K562 (cell line): ENCODE measurements around the gene ZDHHC14. TPM values are rescaled to one million over a fixed set of nuclear protein-coding genes. Genes with fewer than 3 reads are reported as not detected.

Experiments used
- ATAC-seq: fragments of 200-7000 bp; cut with Tn5 transposase; 3 replicates; pipeline ENCODE4 v1.9.1; 2020; ENCODE audit warnings: moderate library complexity
- BruUV-seq: library from RNA; stranded (reverse); fragments of 400-500 nt; replicated peaks from 2 replicates; lab custom pipeline; 2021; lab: Mats Ljungman, UMichigan
- CTCF ChIA-PET: fragments of 300-600 bp; formaldehyde crosslinking; extraction: SDS; loops from one replicate; lab custom pipeline; 2021; ENCODE audit warnings: low intra/inter-chr PET ratio; lab: Yijun Ruan, JAX
- POLR2A ChIA-PET: fragments of 300-600, 350-650 bp; sonication (Branson Sonifier 250); formaldehyde crosslinking; extraction: SDS; loops from one replicate; lab custom pipeline; 2021; ENCODE audit warnings: antibody characterized with exemption, inconsistent platforms; lab: Yijun Ruan, JAX
- DNase-seq, 4 experiments: peaks; one replicate each; pipeline versions ENCODE4 v3.0.0 to v3.0.0-alpha.2; 2011 to 2018; ENCODE audit warnings: low spot score in 3 of 4, mixed read lengths in 3 of 4; ENCODE audit errors: extremely low read depth in 1 of 4
- FAIRE-seq: peaks from 2 replicates; lab custom pipeline; 2011; peaks lifted over from hg19 to GRCh38; lab: Jason Lieb, UNC
- H2AFZ ChIP-seq: 2 replicates; pipeline ENCODE4 v1.6.0; 2011; ENCODE audit warnings: low read depth, low read length, control low read depth, inconsistent platforms
- H3K27ac ChIP-seq: fragments of 200-600 bp; 3 replicates; pipeline ENCODE4 v1.8.0; 2011; ENCODE audit warnings: low read depth, mild to moderate bottlenecking, control low read depth, inconsistent platforms, low read length, moderate library complexity, mixed read lengths; ENCODE audit errors: extremely low read depth
- H3K27me3 ChIP-seq, 2 experiments: fragments of 300-600 bp in 1 of 2; 2 replicates in 1 of 2; 3 replicates in 1 of 2; pipeline versions ENCODE4 v1.6.0 to v1.8.0; 2011; ENCODE audit warnings: inconsistent platforms in 2 of 2, low read length in 2 of 2, mild to moderate bottlenecking in 1 of 2, mixed read lengths in 1 of 2, moderate library complexity in 1 of 2; ENCODE audit not compliant: control insufficient read depth in 2 of 2, insufficient read depth in 2 of 2
- H3K36me3 ChIP-seq: fragments of 300-600 bp; 3 replicates; pipeline ENCODE4 v1.8.0; 2011; ENCODE audit warnings: mild to moderate bottlenecking, low read length, inconsistent platforms; ENCODE audit not compliant: control insufficient read depth, insufficient read depth
- H3K4me1 ChIP-seq, 2 experiments: fragments of 200-600 bp in 1 of 2; replicated peaks in 1 of 2; 2 replicates in 1 of 2; 3 replicates in 1 of 2; pipeline versions ENCODE4 v1.5.1 to v1.8.0; 2011; ENCODE audit warnings: inconsistent platforms in 2 of 2, low read length in 2 of 2, mild to moderate bottlenecking in 1 of 2, mixed read lengths in 1 of 2, moderate library complexity in 1 of 2; ENCODE audit not compliant: control insufficient read depth in 2 of 2, insufficient read depth in 2 of 2
- H3K4me2 ChIP-seq: 2 replicates; pipeline ENCODE4 v1.6.1; 2011; ENCODE audit warnings: low read length, control low read depth, inconsistent platforms, mixed read lengths; ENCODE audit not compliant: insufficient read depth
- H3K4me3 ChIP-seq: fragments of 200-600 bp; sonication (generic), shearing (Covaris generic); 2 replicates; pipeline ENCODE4 v1.5.1; 2016; ENCODE audit warnings: control low read depth, inconsistent platforms
- H3K79me2 ChIP-seq: fragments of 200-600 bp; 3 replicates; pipeline ENCODE4 v1.8.0; 2011; ENCODE audit warnings: low read length, inconsistent platforms; ENCODE audit not compliant: control insufficient read depth, insufficient read depth
- H3K9ac ChIP-seq, 2 experiments: 2 replicates each; pipeline versions ENCODE4 v1.6.0 to v1.6.1; 2011; ENCODE audit warnings: low read depth in 2 of 2, low read length in 2 of 2, control low read depth in 1 of 2, inconsistent platforms in 1 of 2, mild to moderate bottlenecking in 1 of 2, mixed read lengths in 1 of 2; ENCODE audit not compliant: insufficient read depth in 1 of 2
- H3K9me1 ChIP-seq: one replicate; pipeline ENCODE4 v1.6.0; 2011; ENCODE audit warnings: inconsistent platforms, mild to moderate bottlenecking, low read length, moderate library complexity; ENCODE audit not compliant: control insufficient read depth, insufficient read depth
- H3K9me3 ChIP-seq: replicated peaks from 2 replicates; pipeline ENCODE4 v1.5.1; 2011; ENCODE audit warnings: low read depth, low read length, inconsistent platforms; ENCODE audit not compliant: control insufficient read depth, insufficient read depth
- H4K20me1 ChIP-seq: replicated peaks from 2 replicates; pipeline ENCODE4 v1.6.1; 2011; ENCODE audit warnings: low read length, inconsistent platforms, mixed read lengths; ENCODE audit not compliant: control insufficient read depth, insufficient read depth
- BCL6 ChIP-seq: fragments of 250-450 bp; sonication (Bioruptor Pico); IDR thresholded peaks from 2 replicates; pipeline ENCODE4 v1.4.0; 2020
- DIDO1 ChIP-seq: fragments of 450-650 bp; IDR thresholded peaks from 2 replicates; pipeline ENCODE4 v1.6.1; 2016; ENCODE audit warnings: low read depth, missing biosample characterization, missing genetic modification characterization
- HDAC1 ChIP-seq, 2 experiments: fragments of 450-650 bp; IDR thresholded peaks; 2 replicates each; pipeline ENCODE4 v1.6.1; 2016 to 2017; ENCODE audit warnings: inconsistent platforms in 1 of 2, mild to moderate bottlenecking in 1 of 2, moderate library complexity in 1 of 2
- HDAC2 ChIP-seq: fragments of 450-650 bp; IDR thresholded peaks from 2 replicates; pipeline ENCODE4 v1.6.1; 2016; ENCODE audit warnings: mild to moderate bottlenecking
- HDAC3 ChIP-seq: fragments of 450-650 bp; IDR thresholded peaks from 2 replicates; pipeline ENCODE4 v1.6.1; 2018; ENCODE audit warnings: borderline replicate concordance, mild to moderate bottlenecking, moderate library complexity; ENCODE audit not compliant: partially characterized antibody
- NR2F6 ChIP-seq: fragments of 450-650 bp; formaldehyde crosslinking; IDR thresholded peaks from 2 replicates; pipeline ENCODE4 v1.4.0; 2020; ENCODE audit warnings: mild to moderate bottlenecking
- RBBP5 ChIP-seq: fragments of 200-600 bp; sonication (generic); IDR thresholded peaks from 2 replicates; pipeline ENCODE4 v1.6.1; 2012; ENCODE audit warnings: borderline replicate concordance, mild to moderate bottlenecking, low read length, control low read depth, inconsistent platforms; ENCODE audit not compliant: insufficient read depth, poor library complexity, severe bottlenecking
- RCOR1 ChIP-seq, 2 experiments: IDR thresholded peaks; 2 replicates each; pipeline ENCODE4 v1.6.1; 2012; ENCODE audit warnings: low read depth in 2 of 2, low read length in 2 of 2, borderline replicate concordance in 1 of 2, improper control_type of control experiment in 1 of 2
- SMARCE1 ChIP-seq: fragments of 450-650 bp; IDR thresholded peaks from 2 replicates; pipeline ENCODE4 v1.7.1; 2016; ENCODE audit warnings: mild to moderate bottlenecking
- SRSF3 ChIP-seq: fragments of 200-400 bp; formaldehyde crosslinking; IDR thresholded peaks from 2 replicates; pipeline ENCODE4 v1.6.1; 2016; ENCODE audit warnings: mild to moderate bottlenecking, low read length, moderate library complexity; ENCODE audit not compliant: insufficient read depth
- STAG1 ChIP-seq: sonication (generic); formaldehyde crosslinking; IDR thresholded peaks from 2 replicates; pipeline ENCODE4 v1.5.0; 2020; ENCODE audit warnings: missing genetic modification reagents, borderline replicate concordance
- TEAD4 ChIP-seq, 2 experiments: sonication (generic) in 1 of 2; formaldehyde crosslinking in 1 of 2; IDR thresholded peaks; 2 replicates each; pipeline versions ENCODE4 v1.6.1 to v1.8.0; 2012 to 2022; ENCODE audit warnings: borderline replicate concordance in 1 of 2, inconsistent platforms in 1 of 2, low read length in 1 of 2, mild to moderate bottlenecking in 1 of 2, missing genetic modification reagents in 1 of 2
- WHSC1 ChIP-seq: IDR thresholded peaks from one replicate; pipeline ENCODE4 v1.6.1; 2012; ENCODE audit warnings: low read length, control low read depth, inconsistent platforms
- ZBTB12 ChIP-seq: fragments of 250-450 bp; sonication (Bioruptor Pico); IDR thresholded peaks from 2 replicates; pipeline ENCODE4 v1.4.0; 2020
- ZFP36 ChIP-seq: fragments of 150-350 bp; IDR thresholded peaks from 2 replicates; pipeline ENCODE4 v1.6.1; 2018; ENCODE audit warnings: low read length, low read depth; ENCODE audit not compliant: partially characterized antibody
- ZNF518B ChIP-seq: fragments of 250-450 bp; sonication (Bioruptor Pico); IDR thresholded peaks from 2 replicates; pipeline ENCODE4 v1.5.0; 2021; ENCODE audit warnings: mild to moderate bottlenecking, moderate library complexity
- ZNF668 ChIP-seq: fragments of 250-450 bp; sonication (Bioruptor Pico); IDR thresholded peaks from 2 replicates; pipeline ENCODE4 v1.8.0; 2022; ENCODE audit warnings: mild to moderate bottlenecking, inconsistent platforms
- WGBS: fragments of 100-300 bp; shearing (Covaris generic); methylation state at CpG from one replicate; pipeline ENCODE4 v1.1.6; 2016; ENCODE audit warnings: low coverage, mixed read lengths; ENCODE audit not compliant: insufficient coverage; ENCODE audit errors: missing lambda C conversion rate; 5-methylcytosine and 5-hydroxymethylcytosine counted together
- in situ Hi-C: fragments of 300-500 bp; cut with MboI; formaldehyde crosslinking; loops from 4 replicates; pipeline ENCODE4 v1.15.0; 2018; ENCODE audit warnings: inconsistent platforms, mixed read lengths
- intact Hi-C: fragments of 100-400 bp; cut with micrococcal nuclease; formaldehyde crosslinking; loops from 2 replicates; pipeline ENCODE4 v1.14.2; 2022
- polyA plus RNA-seq, 8 experiments: library from polyadenylated mRNA; depleted of rRNA in 4 of 8; stranded (reverse) in 5 of 8; unstranded in 3 of 8; fragments of >200 nt; fragmentation: Nextera tagmentation in 2 of 8; fragmentation: Illumina TruSeq in 1 of 8; extraction: Ambion mirVana in 2 of 8; extraction: Trizol in 1 of 8; gene quantifications; 2 replicates each; pipeline versions ENCODE4 v1.2.1 to v1.2.3, GENCODE V29; 2011 to 2014; ENCODE audit warnings: inconsistent platforms in 1 of 8, missing spikeins in 1 of 8
- total RNA-seq, 7 experiments: library from RNA; depleted of rRNA in 6 of 7; stranded (reverse); fragments of >200 nt in 6 of 7; fragmentation: Illumina TruSeq in 2 of 7; extraction: Trizol in 2 of 7; gene quantifications; 2 replicates each; pipeline versions ENCODE4 v1.2.1 to v1.2.3, GENCODE V29; 2011 to 2021; ENCODE audit warnings: low replicate concordance in 1 of 7

ZDHHC14 gene
- total and polyA plus RNA-seq, 9 of the 15 experiments (the other 6 are each of a cell fraction or from before 2014, with no cell fraction given) = 0.92 to 23.1 (median 13.8) TPM

- POLR2A ChIA-PET = interaction anchor here (0.6 to 3.3 kb wide), 13 partner anchors 8 to 191 kb away, joined by 3 to 22 read pairs (median 3); partner anchors contain the start of genes TMEM242 and ZDHHC14
- no peaks in the 10 kb centered on the region for H4K20me1 ChIP-seq
- peak in 1 of 4 experiments; percentile 30 for DNase-seq
- WGBS = 60% methylated on average over 13 of the region's 13 CpGs
- BruUV-seq = no TSS peak
- peak overlapping the region; percentile 85 for H2AFZ ChIP-seq
- no peak for ATAC-seq
- intact Hi-C loops (loop anchor here (2.0 to 10.0 kb wide), 3 partner anchors 53 to 1869 kb away; no protein-coding TSS in a partner anchor), in situ Hi-C loops (no loop called here)
- no peaks in the 10 kb centered on the region for H3K27me3 ChIP-seq
- H3K9me1 ChIP-seq = no peaks in the 10 kb centered on the region
- H3K4me2 ChIP-seq = peak overlapping the region; percentile 97
- FAIRE-seq = no peak
- peaks cover 52% of the 10 kb centered on the region for H3K79me2 ChIP-seq
- H3K9ac ChIP-seq = peak overlapping the region; percentile 46 to 95; a peak in 3 of 4 replicates
- peaks cover 3% of the 10 kb centered on the region; the same call in 1 of the 3 replicates for H3K36me3 ChIP-seq
- H3K9me3 ChIP-seq = no peaks in the 10 kb centered on the region
- H3K4me1 ChIP-seq = peaks cover 57 to 61% of the 10 kb centered on the region in 2 experiments
- peak overlapping the region; percentile 98 for H3K27ac ChIP-seq
- CTCF ChIA-PET = no interaction called here
- H3K4me3 ChIP-seq = no peak overlapping the region
- TF ChIP-seq RCOR1 (IDR thresholded peaks at IDR 0.05; ENCODE audit: borderline replicate concordance in 1 of 2, low read depth in 2 of 2, low read length in 2 of 2) = peak in 1 of 2 experiments; percentile 71; a peak in 1 of 4 replicates
- no peak for TF ChIP-seq NR2F6 (CRISPR knock-in tag)
- TF ChIP-seq HDAC1 (IDR thresholded peaks at IDR 0.05) = peak in 1 of 2 experiments; percentile 47; a peak in 1 of 4 replicates
- no peak for TF ChIP-seq RBBP5
- peak; percentile 31 for TF ChIP-seq HDAC3
- no peak for TF ChIP-seq TEAD4 (IDR thresholded peaks at IDR 0.05; ENCODE audit: low read length)
- TF ChIP-seq TEAD4 (CRISPR knock-in tag; IDR thresholded peaks at IDR 0.05; ENCODE audit: borderline replicate concordance) = no peak
- TF ChIP-seq BCL6 (CRISPR knock-in tag) = no peak
- TF ChIP-seq SMARCE1 = no peak
- TF ChIP-seq ZFP36 = peak; percentile 88
- TF ChIP-seq STAG1 (CRISPR knock-in tag) = no peak
- TF ChIP-seq ZNF518B (CRISPR knock-in tag) = no peak
- peak; percentile 70; the same call in 1 of the 2 replicates for TF ChIP-seq ZNF668 (CRISPR knock-in tag)
- no peak for TF ChIP-seq ZBTB12 (CRISPR knock-in tag)
- no peak for TF ChIP-seq DIDO1 (tag)
- peak; percentile 97 for TF ChIP-seq HDAC2
- no peak for TF ChIP-seq SRSF3
- peak; percentile 34 for TF ChIP-seq WHSC1
These were observed 132.9 kb downstream of the ZDHHC14 start for GRCh38 chr6:157513619-157514485.
